HG03139 (cell line): Measurements from ENCODE around the gene GSE1.

ENCODE experiments used
- ATAC-seq: cut with Tn5 transposase; IDR thresholded peaks from one replicate; pipeline ENCODE4 v1.9.1; 2021; ENCODE audit not compliant: unreplicated experiment

Gene GSE1

GRCh38 chr16:85616607-85617321, 3.6 kb downstream of the GSE1 start:
- ATAC-seq = no peak

- ATAC-seq = no peak
These were observed 4.8 kb downstream of the GSE1 start for GRCh38 chr16:85617948-85618347.

GRCh38 chr16:85618521-85618920, 5.4 kb downstream of the GSE1 start:
- ATAC-seq = no peak

GRCh38 chr16:85619101-85619891, 6.2 kb downstream of the GSE1 start:
- ATAC-seq = no peak

GRCh38 chr16:85620374-85620773, 7.3 kb downstream of the GSE1 start:
- no peak for ATAC-seq

GRCh38 chr16:85621698-85622428, 8.7 kb downstream of the GSE1 start:
- ATAC-seq = no peak

- no peak for ATAC-seq
These were observed 9.6 kb downstream of the GSE1 start for GRCh38 chr16:85622683-85623082.

- ATAC-seq = no peak
These were observed 10.1 kb downstream of the GSE1 start for GRCh38 chr16:85623250-85623649.

GRCh38 chr16:85623997-85624601, 11.0 kb downstream of the GSE1 start:
- no peak for ATAC-seq

GRCh38 chr16:85624646-85625045, 11.5 kb downstream of the GSE1 start:
- ATAC-seq = no peak

GRCh38 chr16:85625053-85625452, 11.9 kb downstream of the GSE1 start:
- no peak for ATAC-seq

- ATAC-seq = no peak
These were observed 12.5 kb downstream of the GSE1 start for GRCh38 chr16:85625485-85626117.

- ATAC-seq = no peak
These were observed 13.3 kb downstream of the GSE1 start for GRCh38 chr16:85626191-85626981.

GRCh38 chr16:85627089-85627488, 14.0 kb downstream of the GSE1 start:
- ATAC-seq = no peak

- ATAC-seq = no peak
These were observed 14.6 kb downstream of the GSE1 start for GRCh38 chr16:85627526-85628264.

GRCh38 chr16:85628265-85628556, 15.1 kb downstream of the GSE1 start:
- ATAC-seq = no peak

- no peak for ATAC-seq
These were observed 15.5 kb downstream of the GSE1 start for GRCh38 chr16:85628645-85629044.

- ATAC-seq = no peak
These were observed 16.2 kb downstream of the GSE1 start for GRCh38 chr16:85629326-85629725.

GRCh38 chr16:85629853-85630252, 16.7 kb downstream of the GSE1 start:
- no peak for ATAC-seq

- no peak for ATAC-seq
These were observed 18.1 kb downstream of the GSE1 start for GRCh38 chr16:85631230-85631629.
